ENCODE data around the gene FKBP7.
"Not testable (repeated sequence)": the region's sequence is repeated elsewhere in the genome, so short reads cannot be mapped to it uniquely, and the experiment has no call there.

Gene FKBP7

GRCh38 chr2:178478439-178479274 lies at the start of gene FKBP7:
Gene FKBP7 (minus strand): TSS chr2:178478600. CDS start chr2:178478499, 101 bp downstream.
- DNase-seq (ENCODE audit: low spot score), result peak; percentile 88

- no peak for DNase-seq (ENCODE audit: low spot score)
Measured at GRCh38 chr2:178527592-178527991, 49.2 kb upstream of the FKBP7 start.

- DNase-seq (ENCODE audit: low spot score), result no peak
Measured at GRCh38 chr2:178526256-178526655, 47.9 kb upstream of the FKBP7 start.

- DNase-seq (ENCODE audit: low spot score), result not testable (repeated sequence)
Measured at GRCh38 chr2:178525460-178525859, 47.1 kb upstream of the FKBP7 start.

- DNase-seq (ENCODE audit: low spot score), result not testable (repeated sequence)
Measured at GRCh38 chr2:178525010-178525409, 46.6 kb upstream of the FKBP7 start.

GRCh38 chr2:178523596-178524134 lies 45.3 kb upstream of the FKBP7 start:
- no peak for DNase-seq (ENCODE audit: low spot score)

- DNase-seq (ENCODE audit: low spot score), result peak; percentile 92
Measured at GRCh38 chr2:178522950-178523595, 44.7 kb upstream of the FKBP7 start.

- DNase-seq (ENCODE audit: low spot score), result no peak
Measured at GRCh38 chr2:178521304-178522150, 43.1 kb upstream of the FKBP7 start.

GRCh38 chr2:178517496-178517895 lies 39.1 kb upstream of the FKBP7 start:
- DNase-seq (ENCODE audit: low spot score), result no peak

GRCh38 chr2:178514664-178515063 lies 36.3 kb upstream of the FKBP7 start:
- DNase-seq (ENCODE audit: low spot score), result no peak

GRCh38 chr2:178513876-178514275 lies 35.5 kb upstream of the FKBP7 start:
- no peak for DNase-seq (ENCODE audit: low spot score)

GRCh38 chr2:178512484-178512883 lies 34.1 kb upstream of the FKBP7 start:
- DNase-seq (ENCODE audit: low spot score), result no peak

GRCh38 chr2:178510384-178510783 lies 32.0 kb upstream of the FKBP7 start:
- DNase-seq (ENCODE audit: low spot score), result no peak

GRCh38 chr2:178508646-178509045 lies 30.2 kb upstream of the FKBP7 start:
- DNase-seq (ENCODE audit: low spot score), result no peak

GRCh38 chr2:178506949-178507348 lies 28.5 kb upstream of the FKBP7 start:
- no peak for DNase-seq (ENCODE audit: low spot score)

- no peak for DNase-seq (ENCODE audit: low spot score)
Measured at GRCh38 chr2:178506524-178506923, 28.1 kb upstream of the FKBP7 start.

GRCh38 chr2:178506101-178506500 lies 27.7 kb upstream of the FKBP7 start:
- no peak for DNase-seq (ENCODE audit: low spot score)

GRCh38 chr2:178502751-178503150 lies 24.4 kb upstream of the FKBP7 start:
- DNase-seq (ENCODE audit: low spot score), result no peak

GRCh38 chr2:178499640-178500039 lies 21.2 kb upstream of the FKBP7 start:
- no peak for DNase-seq (ENCODE audit: low spot score)

- no peak for DNase-seq (ENCODE audit: low spot score)
Measured at GRCh38 chr2:178498137-178498536, 19.7 kb upstream of the FKBP7 start.

- DNase-seq (ENCODE audit: low spot score), result no peak
Measured at GRCh38 chr2:178496049-178496448, 17.6 kb upstream of the FKBP7 start.

GRCh38 chr2:178491612-178492011 lies 13.2 kb upstream of the FKBP7 start:
- no peak for DNase-seq (ENCODE audit: low spot score)

All from ecto neural progenitor cell (in vitro differentiated cells).